HG03460 (cell line): ENCODE data around the gene ANAPC15.

Experiments
- ATAC-seq: cut with Tn5 transposase; IDR thresholded peaks from one replicate; pipeline ENCODE4 v1.9.1; 2021; ENCODE audit not compliant: unreplicated experiment

Gene ANAPC15

DNA sequence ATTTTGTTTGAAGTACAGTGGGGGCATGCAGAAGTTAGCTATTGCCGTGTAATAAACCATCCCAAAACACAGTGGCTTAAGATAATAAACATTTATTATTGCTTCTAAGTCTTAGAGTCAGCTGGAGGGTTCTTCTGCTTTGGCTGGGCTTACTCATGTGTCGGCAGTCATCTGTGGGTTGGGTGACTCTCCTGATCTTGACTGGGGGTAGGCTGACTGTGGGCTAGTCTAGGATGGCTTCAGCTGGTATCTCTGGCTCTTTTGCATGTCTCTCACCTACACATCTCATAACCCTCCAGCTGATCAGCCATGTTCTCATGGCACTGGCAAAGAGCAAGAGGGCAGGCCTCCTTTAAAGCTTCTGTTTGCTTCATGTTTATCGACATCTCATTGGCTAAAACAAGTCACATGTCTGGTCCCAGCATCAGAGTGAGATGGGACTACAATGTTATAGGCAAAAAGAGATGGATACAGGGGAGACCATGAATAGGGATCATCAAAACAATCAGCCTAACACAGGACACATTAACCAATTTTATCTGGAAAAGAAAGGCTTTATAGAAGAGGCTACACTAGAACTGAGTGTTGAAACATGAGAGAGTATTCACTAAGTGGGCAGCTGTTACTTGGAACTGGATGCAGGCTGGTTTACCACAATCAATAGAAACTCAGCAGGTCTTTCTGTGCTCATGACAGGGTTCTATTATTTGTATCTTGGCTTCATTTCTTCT lies 26.7 kb downstream of the ANAPC15 start:
- no peak for ATAC-seq

DNA sequence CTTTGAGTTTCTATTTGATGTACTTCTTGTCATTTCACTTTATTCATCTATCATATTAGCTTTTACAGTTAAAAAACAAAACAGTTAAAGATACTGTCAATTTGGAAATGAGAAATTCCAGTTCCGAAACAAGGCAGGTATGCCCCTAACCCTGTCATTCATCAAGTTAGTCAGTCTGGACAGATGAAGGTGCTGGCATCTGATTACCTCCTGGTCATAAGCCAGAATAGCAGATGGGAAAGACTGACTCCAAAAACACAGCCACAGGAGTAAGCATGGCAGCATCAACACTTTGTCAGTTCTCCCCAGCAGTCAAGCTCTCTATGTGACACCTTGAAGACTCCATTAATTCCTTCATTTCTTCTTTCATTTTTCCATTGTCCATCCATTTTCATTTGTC lies 27.5 kb downstream of the ANAPC15 start:
- no peak for ATAC-seq

DNA sequence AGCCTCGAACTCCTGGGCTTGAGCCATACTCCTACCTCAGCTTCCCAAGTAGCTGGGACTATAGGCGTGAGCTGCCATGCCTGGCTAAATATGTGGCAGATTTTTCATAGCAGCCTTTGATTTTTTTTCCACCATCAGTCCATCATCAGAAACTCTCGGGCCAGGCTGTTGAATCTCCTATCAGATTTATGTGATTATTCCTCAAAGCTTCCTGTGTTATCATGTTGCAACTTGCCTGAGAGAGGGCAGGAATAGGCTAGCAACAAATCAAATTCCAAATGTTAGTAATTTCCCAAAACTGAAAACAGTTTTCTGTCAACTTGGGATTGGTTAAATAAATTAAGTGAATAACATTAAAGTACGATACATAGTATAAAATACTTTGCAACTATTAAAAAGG lies 28.4 kb downstream of the ANAPC15 start:
- no peak for ATAC-seq

DNA sequence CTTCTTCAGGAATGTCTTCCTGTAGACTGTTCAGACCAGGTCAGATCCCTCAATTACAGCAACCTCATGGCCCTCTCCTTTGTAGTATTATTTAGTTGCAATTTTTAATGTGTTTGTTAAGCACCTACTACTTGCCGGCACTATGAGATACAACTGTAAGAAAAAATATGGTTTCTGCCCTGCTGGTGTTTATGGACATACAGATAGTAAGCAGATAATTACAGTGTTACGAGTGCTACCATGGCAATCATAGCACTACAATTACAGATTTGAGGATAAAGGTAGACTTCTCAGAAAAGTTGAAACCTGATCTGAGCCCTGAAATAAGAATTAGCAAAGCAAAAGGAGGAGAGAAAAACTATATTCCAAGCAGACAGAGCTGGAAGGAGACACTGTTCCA lies 29.1 kb downstream of the ANAPC15 start:
- no peak for ATAC-seq

DNA sequence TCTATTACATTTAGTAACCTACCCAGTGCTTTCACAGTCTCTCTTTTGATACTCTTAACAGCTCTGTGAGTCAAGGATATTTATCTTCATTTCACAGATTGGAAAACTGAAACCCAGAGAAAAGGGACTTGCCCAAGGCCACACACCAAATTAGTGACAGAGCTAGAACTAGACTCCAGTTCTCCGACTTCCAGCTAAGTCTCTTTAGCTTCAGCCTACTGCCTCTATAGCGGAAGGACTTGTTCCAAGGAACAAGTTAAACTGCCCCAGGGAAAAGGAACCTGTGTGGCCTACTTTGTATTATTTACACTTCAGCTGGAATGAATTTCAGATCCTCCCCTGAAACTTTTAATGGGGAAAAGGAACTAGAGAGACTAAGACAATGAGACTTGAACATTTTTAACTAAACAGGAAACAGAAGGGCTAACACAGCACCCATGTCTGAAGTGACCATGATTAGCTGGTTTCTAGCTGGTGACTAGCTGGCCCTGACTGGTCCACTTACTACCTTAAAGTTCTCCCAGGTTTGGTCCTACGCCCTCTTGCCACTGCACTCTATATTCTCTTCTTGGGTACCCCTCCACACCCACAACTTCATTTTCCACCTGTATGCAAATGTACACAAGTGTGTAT lies 30.6 kb downstream of the ANAPC15 start:
- no peak for ATAC-seq

DNA sequence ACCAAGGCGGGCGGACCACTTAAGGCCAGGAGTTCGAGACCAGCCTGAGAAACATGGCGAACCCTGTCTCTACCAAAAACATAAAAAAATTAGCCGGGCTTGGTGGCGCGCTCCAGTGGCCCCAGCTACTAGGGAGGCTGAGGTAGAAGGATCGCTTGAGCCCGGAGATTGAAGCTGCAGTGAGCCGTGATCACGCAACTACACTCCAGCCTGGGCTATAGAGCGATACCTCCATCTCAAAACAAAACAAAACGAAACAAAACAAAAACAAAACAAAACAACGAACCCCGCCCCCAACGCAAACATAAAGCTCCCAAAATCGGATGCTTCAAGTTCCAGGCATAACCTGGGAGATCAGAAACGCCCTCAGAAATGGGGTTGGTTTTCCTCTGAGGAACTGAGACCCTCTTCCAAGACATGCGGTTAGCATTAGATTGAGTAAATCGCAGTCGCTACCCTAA lies 31.3 kb downstream of the ANAPC15 start:
- ATAC-seq, result no peak

DNA sequence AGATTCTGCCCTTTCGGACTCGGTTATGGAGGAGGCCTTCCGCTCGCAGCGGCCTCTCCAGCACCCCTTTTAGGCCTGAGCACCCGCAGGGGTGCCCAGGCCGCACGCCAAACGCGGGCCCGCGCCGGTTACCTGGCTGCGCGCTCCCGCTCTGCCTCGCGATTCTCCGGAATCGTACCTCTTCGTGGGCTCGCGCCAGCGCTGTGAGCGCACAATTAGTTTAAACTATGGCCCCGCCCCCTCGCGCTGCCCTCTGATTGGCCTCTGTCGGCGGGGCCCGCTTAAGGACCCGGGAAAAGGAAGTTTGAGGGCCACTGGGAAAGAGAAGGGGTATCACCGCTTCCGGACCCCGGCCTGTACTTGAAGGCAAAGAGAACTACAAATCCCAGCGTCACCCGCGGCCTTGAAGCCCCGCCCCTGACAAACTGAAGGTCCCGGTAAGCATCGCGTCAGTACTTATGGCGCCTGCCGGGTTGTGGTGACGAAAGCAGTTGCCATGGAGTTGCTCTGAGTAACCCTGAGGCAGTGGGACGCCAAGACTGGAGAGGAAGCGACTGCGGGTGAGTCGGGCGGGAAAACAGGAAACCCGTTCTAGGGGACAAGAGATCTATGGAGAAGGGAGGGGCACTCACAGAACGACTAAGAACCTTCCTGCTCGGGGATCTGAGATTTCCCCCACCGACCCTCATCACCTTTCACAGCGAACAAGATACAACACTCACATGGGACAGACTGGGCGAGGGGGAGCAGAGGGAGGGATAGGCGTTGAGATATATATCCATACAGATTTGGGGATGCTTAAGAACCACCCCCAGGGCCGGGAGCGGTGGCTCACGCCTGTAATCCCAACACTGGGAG lies 31.9 kb downstream of the ANAPC15 start, which contains the start of the genes LRRC51 and NUMA1:
LRRC51 (plus strand) TSS at position 525 of the 858 bp plus-strand sequence. CDS start 8,234 bp downstream, outside the sequence.
NUMA1 (minus strand) TSS at position 217 of the 858 bp plus-strand sequence. CDS start 44,599 bp downstream, outside the sequence.
- peak; percentile 91 for ATAC-seq

DNA sequence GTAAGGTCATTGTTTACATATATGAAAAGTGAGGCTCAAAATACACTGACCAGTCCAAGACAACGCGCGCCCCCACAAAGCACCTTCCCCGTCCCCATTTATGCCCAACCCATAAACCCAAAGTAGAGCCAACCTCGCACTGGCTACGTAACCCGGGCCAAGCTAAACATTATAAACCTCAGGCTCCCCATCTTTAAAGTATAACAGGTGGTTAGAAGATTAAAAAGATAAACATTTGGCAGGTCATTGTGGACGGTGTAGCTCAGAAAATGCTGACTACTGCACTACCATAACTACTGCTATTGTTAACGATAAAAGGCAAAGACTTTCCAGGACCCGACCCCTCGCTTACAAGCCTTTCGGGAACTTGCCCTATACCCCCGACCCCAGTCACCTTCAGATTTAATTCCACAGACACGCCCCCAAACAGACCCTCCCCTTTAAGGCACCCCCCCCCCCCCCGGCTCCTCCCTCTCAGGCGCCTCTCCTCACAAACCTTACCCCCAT lies 32.6 kb downstream of the ANAPC15 start:
- ATAC-seq, result no peak

DNA sequence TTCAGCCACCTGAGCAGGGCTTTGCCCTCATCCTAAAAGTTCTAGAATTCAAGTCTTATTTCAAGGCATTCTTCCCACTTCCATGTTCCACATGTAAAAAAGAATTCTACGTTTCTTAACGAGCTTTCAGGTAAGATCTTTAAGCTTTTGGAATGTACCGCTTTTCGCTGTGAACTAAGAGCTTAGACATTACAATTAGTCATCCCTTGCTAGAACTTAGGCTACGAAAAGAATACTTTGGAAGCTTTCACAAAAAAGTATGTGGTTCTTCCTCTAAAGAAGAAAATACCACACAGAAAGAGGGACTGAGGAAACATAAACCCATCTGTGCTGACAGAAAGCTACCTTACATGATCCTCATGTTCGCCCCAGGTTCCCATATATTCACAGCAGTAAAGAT lies 34.0 kb downstream of the ANAPC15 start:
- no peak for ATAC-seq

DNA sequence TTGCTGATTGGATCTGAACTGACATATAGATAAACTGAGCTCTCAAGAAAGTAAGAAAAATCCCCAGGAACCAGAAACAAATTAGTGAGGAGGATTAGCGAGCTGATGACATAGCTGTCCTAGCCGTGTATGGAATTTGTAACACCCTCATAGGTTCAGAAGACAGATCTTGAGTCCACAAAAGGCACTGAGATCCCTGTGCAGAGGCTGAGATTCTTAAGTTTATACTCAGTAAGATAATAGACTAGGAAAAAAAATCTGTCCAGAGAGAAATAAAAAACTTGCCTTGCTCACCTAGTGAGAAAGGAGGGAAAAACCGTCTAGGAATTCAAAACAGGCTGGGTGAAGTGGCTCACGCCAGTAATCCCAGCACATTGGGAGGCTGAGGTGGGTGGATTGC lies 36.7 kb downstream of the ANAPC15 start:
- ATAC-seq, result no peak

DNA sequence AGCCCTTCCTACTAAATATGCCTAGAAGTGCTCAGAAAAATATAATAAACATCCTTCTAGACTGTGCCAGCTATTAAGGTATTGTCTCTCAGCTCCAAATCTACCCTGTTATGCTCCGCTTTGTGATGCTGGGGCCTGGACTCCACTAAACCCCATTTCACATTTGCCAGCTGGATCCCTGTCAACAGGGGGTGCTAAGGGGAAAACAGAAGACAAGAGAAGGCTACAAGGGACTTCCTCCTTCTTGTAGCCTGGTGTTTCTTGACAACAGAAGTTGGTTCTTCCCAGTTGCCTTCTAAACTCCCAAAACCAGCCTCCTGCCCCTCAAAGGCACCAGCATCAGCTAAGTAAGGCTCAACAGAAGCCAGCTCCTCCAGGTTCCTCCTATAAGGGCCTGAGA lies 37.4 kb downstream of the ANAPC15 start:
- no peak for ATAC-seq

DNA sequence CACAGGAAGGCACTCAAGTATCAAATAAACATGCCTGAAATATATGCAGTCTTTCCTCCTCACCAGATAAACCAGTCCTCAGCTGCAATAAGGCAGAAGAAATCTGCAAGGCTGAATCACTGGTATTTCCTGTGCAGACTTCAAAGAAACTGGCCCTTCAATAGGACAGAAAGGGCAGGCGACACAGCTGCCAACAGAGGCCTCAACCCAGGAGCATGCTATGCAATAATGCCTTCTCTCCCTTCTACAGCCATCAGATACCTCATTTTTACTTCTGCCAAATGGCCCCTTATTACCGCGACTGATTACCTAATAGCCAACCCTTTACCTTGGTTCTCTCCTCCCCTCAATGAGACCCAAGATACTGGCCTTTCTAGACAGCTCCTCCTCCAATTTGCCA lies 40.1 kb downstream of the ANAPC15 start:
- ATAC-seq, result no peak

DNA sequence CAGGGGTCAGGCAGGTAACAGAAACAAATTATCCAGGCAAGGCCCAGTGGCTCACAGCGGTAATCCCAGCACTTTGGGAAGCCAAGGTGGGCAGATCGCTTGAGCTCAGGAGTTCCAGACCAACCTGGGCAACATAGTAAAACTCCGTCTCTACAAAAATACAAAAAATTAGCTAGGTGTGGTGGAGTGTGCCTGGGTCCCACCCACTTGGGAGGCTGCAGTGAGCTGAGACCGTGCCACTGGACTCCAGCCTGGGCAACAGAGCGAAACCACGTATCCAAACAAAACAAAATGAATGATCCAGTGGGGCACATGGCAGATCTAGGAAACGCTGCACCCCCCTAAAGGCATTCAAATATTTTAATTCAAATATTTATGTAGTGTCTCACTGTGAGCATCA lies 42.0 kb downstream of the ANAPC15 start:
- no peak for ATAC-seq

DNA sequence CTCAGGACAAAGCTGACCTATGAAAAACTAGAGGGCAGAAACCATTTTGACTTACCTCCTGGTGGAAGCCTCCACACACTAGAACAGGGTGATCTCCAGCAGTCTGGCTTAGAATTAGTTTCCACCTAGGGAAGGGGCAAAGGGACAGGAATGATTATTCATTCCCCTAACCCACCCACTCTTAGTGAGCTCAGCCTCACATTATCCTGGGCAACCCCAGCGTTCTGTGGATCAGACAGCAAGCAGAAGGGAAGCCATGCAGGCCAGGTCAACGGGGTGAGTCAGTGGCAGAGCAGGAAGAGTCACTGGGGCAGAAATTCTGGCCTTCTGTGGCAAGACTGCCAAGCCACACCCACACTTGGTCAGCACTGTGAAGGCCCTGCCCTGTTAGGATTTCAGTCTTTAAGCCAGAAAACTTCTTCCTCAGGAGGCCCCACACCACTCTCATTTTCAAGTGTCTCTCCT lies 42.7 kb downstream of the ANAPC15 start:
- peak; percentile 78 for ATAC-seq

DNA sequence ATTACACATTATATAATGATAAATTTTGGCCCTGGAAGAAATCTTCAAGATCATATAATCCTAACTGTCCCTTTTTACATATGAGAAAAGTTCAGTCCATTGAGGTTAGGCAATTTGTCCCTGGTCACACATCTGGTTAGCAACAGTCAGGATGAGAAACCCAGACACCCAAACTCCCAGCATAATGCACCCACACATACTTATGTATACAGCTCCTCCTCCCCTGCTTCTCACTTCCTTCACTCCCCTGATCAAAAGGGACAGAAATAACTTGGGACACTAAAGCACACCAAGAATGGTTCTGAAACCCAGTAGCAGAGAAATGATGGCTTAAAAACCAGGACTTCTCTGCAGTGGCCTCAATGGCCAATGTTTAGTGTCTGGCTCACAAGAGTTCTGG lies 43.3 kb downstream of the ANAPC15 start:
- ATAC-seq, result no peak

DNA sequence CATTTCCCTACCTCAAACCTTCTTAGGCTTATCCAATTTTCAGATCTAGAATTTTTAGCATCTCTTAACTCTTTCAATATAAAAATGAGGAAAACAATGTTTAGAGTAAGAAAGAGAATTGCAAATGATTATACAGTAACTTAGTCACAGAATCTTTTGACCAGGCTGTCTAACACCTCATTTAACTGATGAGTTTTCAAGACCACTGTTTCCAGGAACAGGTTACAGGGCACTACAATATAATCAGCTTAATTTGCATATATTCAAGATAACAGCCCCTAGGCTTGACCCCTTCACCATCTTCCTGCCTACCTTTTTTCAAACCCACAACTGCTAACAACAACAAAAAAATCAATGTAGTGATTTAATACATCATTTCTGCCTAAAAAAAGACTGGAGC lies 44.8 kb downstream of the ANAPC15 start:
- ATAC-seq, result no peak

DNA sequence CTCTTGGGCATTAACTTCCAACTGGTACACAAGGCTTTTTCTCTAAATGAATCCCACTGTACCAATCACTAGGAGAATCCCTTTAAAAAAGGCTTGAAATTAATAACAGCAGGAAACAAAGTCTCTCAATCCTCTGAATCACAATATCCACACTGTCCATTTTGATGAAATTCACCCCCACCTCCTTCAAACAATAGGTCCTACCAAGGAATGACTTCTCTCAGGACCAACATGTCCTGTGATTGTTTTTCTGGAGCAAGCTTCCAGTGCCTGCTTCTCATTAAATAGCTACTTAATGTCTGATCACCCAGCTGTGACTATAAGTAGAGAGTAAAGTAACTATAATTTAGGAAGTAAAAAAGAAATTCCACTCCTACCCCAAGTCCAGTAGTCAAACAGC lies 45.2 kb downstream of the ANAPC15 start:
- no peak for ATAC-seq

DNA sequence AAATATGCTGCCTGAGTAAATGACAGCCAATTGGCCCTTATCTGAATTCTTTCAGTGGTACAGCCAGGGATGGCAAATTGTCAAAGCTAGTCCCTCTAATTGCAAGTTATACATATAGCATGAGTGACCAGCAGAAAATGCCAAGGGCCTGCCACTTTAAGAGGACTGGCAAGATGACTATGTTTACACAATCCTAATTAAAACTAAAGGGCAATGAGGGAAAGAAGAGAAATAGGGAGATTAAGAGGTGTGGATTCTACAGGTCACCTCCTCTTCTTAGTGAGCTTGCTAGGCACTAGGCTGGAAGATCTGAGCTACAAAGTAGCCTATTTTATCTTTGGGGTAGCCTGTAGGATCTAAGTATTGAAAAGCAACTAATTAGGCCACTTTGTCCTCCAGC lies 45.6 kb downstream of the ANAPC15 start:
- ATAC-seq, result no peak

DNA sequence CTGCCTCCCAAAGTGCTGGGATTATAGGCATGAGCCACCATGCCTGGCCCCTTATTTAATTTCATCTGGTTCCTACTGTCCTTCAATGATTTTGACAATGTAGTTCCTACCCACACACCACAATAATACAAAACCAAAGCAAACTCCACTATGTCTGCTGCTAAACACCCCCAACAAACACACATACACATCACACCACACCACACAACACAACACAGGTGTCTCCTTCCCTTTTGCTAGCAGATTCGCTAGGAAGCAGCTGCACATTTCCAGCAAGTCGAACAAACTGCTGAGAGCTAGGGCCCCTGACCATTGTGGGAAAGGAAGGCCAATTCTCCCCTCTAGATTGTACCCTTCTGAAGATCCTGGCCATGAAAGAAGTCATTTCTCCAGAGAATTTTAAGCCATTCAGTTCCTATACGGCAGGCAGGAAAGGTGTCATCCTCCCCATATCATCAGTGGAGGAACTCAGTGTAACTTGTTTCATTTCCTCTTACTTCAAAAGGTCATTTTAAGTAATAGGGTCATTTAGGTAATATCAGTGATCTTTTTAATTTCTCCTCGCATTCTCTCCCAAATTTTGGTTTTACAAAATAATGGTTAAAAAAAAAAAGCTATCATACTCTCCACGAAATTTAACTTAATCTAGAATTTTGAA lies 50.6 kb downstream of the ANAPC15 start:
- ATAC-seq, result no peak
